Stomach smooth muscle (tissue), 2 donors: ENCODE data around the gene AXIN2.
"Not testable (repeated sequence)": the region's sequence is repeated elsewhere in the genome, so short reads cannot be mapped to it uniquely, and the experiment has no call there.

Experiments used
- H3K27ac ChIP-seq: one replicate; pipeline ENCODE4 v1.7.0; 2013; ENCODE audit warnings: mild to moderate bottlenecking, low read length, inconsistent platforms
- H3K27me3 ChIP-seq, 2 donors: one replicate each; pipeline ENCODE4 v1.7.0; 2013; ENCODE audit warnings: low read length in 2 of 2; ENCODE audit not compliant: insufficient read depth in 2 of 2, control insufficient read depth in 1 of 2
- H3K36me3 ChIP-seq, 2 donors: one replicate each; pipeline ENCODE4 v1.7.0; 2013; ENCODE audit warnings: low read length in 2 of 2; ENCODE audit not compliant: control insufficient read depth in 2 of 2, insufficient read depth in 2 of 2
- H3K4me1 ChIP-seq: one replicate; pipeline ENCODE4 v1.7.0; 2013; ENCODE audit warnings: low read length; ENCODE audit not compliant: control insufficient read depth, insufficient read depth
- H3K4me3 ChIP-seq, 2 donors: one replicate each; pipeline ENCODE4 v1.7.0; 2013; ENCODE audit warnings: low read length in 2 of 2
- H3K9ac ChIP-seq, 2 donors: one replicate each; pipeline ENCODE4 v1.7.0; 2013; ENCODE audit warnings: low read length in 2 of 2, mild to moderate bottlenecking in 1 of 2
- H3K9me3 ChIP-seq, 2 donors: one replicate each; pipeline ENCODE4 v1.7.0; 2013; ENCODE audit warnings: low read length in 2 of 2; ENCODE audit not compliant: control insufficient read depth in 2 of 2
- donor health status: healthy.
- donor health status: Pancreatic carcinoma.

The AXIN2 gene

GRCh38 chr17:65495122-65496055 is 66.1 kb downstream of the AXIN2 start:
- no peak overlapping the region for H3K4me3 ChIP-seq
- no peaks in the 10 kb centered on the region for H3K9me3 ChIP-seq
- peaks cover 0 to 3% of the 10 kb centered on the region in 2 donors for H3K27me3 ChIP-seq
- H3K9ac ChIP-seq = no peak overlapping the region
- no peaks in the 10 kb centered on the region for H3K4me1 ChIP-seq
- no peak overlapping the region for H3K27ac ChIP-seq
- H3K36me3 ChIP-seq = no peaks in the 10 kb centered on the region

- H3K36me3 ChIP-seq = no peaks in the 10 kb centered on the region
- H3K9me3 ChIP-seq = no peaks in the 10 kb centered on the region
- no peak overlapping the region for H3K9ac ChIP-seq
- no peaks in the 10 kb centered on the region for H3K4me1 ChIP-seq
- H3K27ac ChIP-seq = no peak overlapping the region
- H3K4me3 ChIP-seq = no peak overlapping the region
- no peaks in the 10 kb centered on the region for H3K27me3 ChIP-seq
These were observed 71.9 kb downstream of the AXIN2 start for GRCh38 chr17:65489413-65490155.

GRCh38 chr17:65488665-65489064 is 72.8 kb downstream of the AXIN2 start:
- Histone ChIP-seq H3K4me1 (no peaks in the 10 kb centered on the region), H3K9me3 (no peaks in the 10 kb centered on the region), H3K9ac (no peak overlapping the region), H3K27ac (no peak overlapping the region), H3K36me3 (no peaks in the 10 kb centered on the region), H3K27me3 (no peaks in the 10 kb centered on the region), H3K4me3 (no peak overlapping the region)

GRCh38 chr17:65487990-65488389 is 73.5 kb downstream of the AXIN2 start:
- no peak overlapping the region for H3K4me3 ChIP-seq
- no peak overlapping the region for H3K27ac ChIP-seq
- H3K27me3 ChIP-seq = no peaks in the 10 kb centered on the region
- no peak overlapping the region for H3K9ac ChIP-seq
- H3K4me1 ChIP-seq = no peaks in the 10 kb centered on the region
- H3K9me3 ChIP-seq = no peaks in the 10 kb centered on the region
- H3K36me3 ChIP-seq = no peaks in the 10 kb centered on the region

- no peaks in the 10 kb centered on the region for H3K4me1 ChIP-seq
- no peaks in the 10 kb centered on the region for H3K27me3 ChIP-seq
- no peaks in the 10 kb centered on the region for H3K9me3 ChIP-seq
- no peak overlapping the region for H3K27ac ChIP-seq
- no peak overlapping the region for H3K4me3 ChIP-seq
- H3K36me3 ChIP-seq = no peaks in the 10 kb centered on the region
- H3K9ac ChIP-seq = no peak overlapping the region
These were observed 74.3 kb downstream of the AXIN2 start for GRCh38 chr17:65487161-65487560.

- Histone ChIP-seq H3K4me3 (no peak overlapping the region), H3K9me3 (no peaks in the 10 kb centered on the region), H3K9ac (no peak overlapping the region), H3K4me1 (no peaks in the 10 kb centered on the region), H3K27ac (no peak overlapping the region), H3K27me3 (no peaks in the 10 kb centered on the region), H3K36me3 (no peaks in the 10 kb centered on the region)
These were observed 75.8 kb downstream of the AXIN2 start for GRCh38 chr17:65485388-65486299.

GRCh38 chr17:65484405-65484804 is 77.0 kb downstream of the AXIN2 start:
- not testable (repeated sequence) for H3K36me3 ChIP-seq, H3K27me3 ChIP-seq, H3K4me1 ChIP-seq, H3K9me3 ChIP-seq, H3K27ac ChIP-seq, H3K4me3 ChIP-seq, H3K9ac ChIP-seq

- H3K27me3 ChIP-seq = no peaks in the 10 kb centered on the region
- no peak overlapping the region for H3K27ac ChIP-seq
- H3K9me3 ChIP-seq = no peaks in the 10 kb centered on the region
- H3K4me1 ChIP-seq = no peaks in the 10 kb centered on the region
- no peak overlapping the region for H3K9ac ChIP-seq
- no peaks in the 10 kb centered on the region for H3K36me3 ChIP-seq
- no peak overlapping the region for H3K4me3 ChIP-seq
These were observed 78.0 kb downstream of the AXIN2 start for GRCh38 chr17:65483438-65483837.

GRCh38 chr17:65482201-65482600 is 79.2 kb downstream of the AXIN2 start:
- Histone ChIP-seq H3K9me3 (no peaks in the 10 kb centered on the region), H3K9ac (no peak overlapping the region), H3K27ac (no peak overlapping the region), H3K36me3 (no peaks in the 10 kb centered on the region), H3K4me1 (no peaks in the 10 kb centered on the region), H3K27me3 (no peaks in the 10 kb centered on the region), H3K4me3 (no peak overlapping the region)

GRCh38 chr17:65479282-65479681 is 82.2 kb downstream of the AXIN2 start:
- Histone ChIP-seq H3K27ac (no peak overlapping the region), H3K9ac (no peak overlapping the region), H3K27me3 (no peaks in the 10 kb centered on the region), H3K36me3 (no peaks in the 10 kb centered on the region), H3K9me3 (no peaks in the 10 kb centered on the region), H3K4me3 (no peak overlapping the region), H3K4me1 (no peaks in the 10 kb centered on the region)
